Breast epithelium (tissue), 4 donors: ENCODE results near the gene ZRANB1. TPM values are rescaled to one million over a fixed set of nuclear protein-coding genes. Genes with fewer than 3 reads are reported as not detected.

Experiments used
- DNase-seq, 2 donors: peaks; one replicate each; pipeline ENCODE4 v3.0.0-alpha.2; 2019; ENCODE audit warnings: low spot score in 2 of 2
- H3K27ac ChIP-seq, 2 donors: fragments of 200-600 bp; sonication (generic) in 1 of 2; one replicate each; pipeline ENCODE4 v1.5.1; 2016 to 2019; ENCODE audit warnings: mild to moderate bottlenecking in 1 of 2
- H3K27me3 ChIP-seq, 2 donors: fragments of 200-600 bp; sonication (generic) in 1 of 2; one replicate each; pipeline versions ENCODE4 v1.5.1 to v1.6.0; 2017 to 2019; ENCODE audit warnings: control low read depth in 1 of 2, mild to moderate bottlenecking in 1 of 2
- H3K36me3 ChIP-seq: fragments of 200-600 bp; one replicate; pipeline ENCODE4 v1.5.1; 2019
- H3K4me1 ChIP-seq, 2 donors: fragments of 200-600 bp; sonication (generic); one replicate each; pipeline ENCODE4 v1.5.1; 2016 to 2019; ENCODE audit warnings: control low read depth in 1 of 2
- H3K4me3 ChIP-seq, 3 donors: fragments of 200-600 bp; sonication (generic); 1 replicate in 2 of 3; 2 replicates in 1 of 3; pipeline ENCODE4 v1.5.1; 2016 to 2019; ENCODE audit warnings: mild to moderate bottlenecking in 3 of 3, moderate library complexity in 2 of 3
- H3K9me3 ChIP-seq, 2 donors: fragments of 200-600 bp; sonication (generic) in 1 of 2; one replicate each; pipeline ENCODE4 v1.5.1; 2016 to 2019; ENCODE audit warnings: control low read depth in 1 of 2
- CTCF ChIP-seq, 3 donors: fragments of 450-650 bp; IDR thresholded peaks; one replicate each; pipeline ENCODE4 v1.5.1; 2016 to 2017; ENCODE audit warnings: antibody characterized with exemption in 3 of 3, mild to moderate bottlenecking in 3 of 3, moderate library complexity in 3 of 3
- POLR2AphosphoS5 ChIP-seq, 3 donors: sonication (generic); formaldehyde crosslinking; IDR thresholded peaks; one replicate each; pipeline ENCODE4 v1.6.1; 2017; ENCODE audit warnings: antibody characterized with exemption in 3 of 3
- intact Hi-C: fragments of 100-400 bp; cut with DNase I; formaldehyde crosslinking; loops from one replicate; pipeline ENCODE4 v1.15.1; 2023; ENCODE audit warnings: low total_unique reads
- total RNA-seq, 3 donors: library from RNA; depleted of rRNA; stranded (reverse); fragments of >200 nt; gene quantifications; one replicate each; pipeline ENCODE4 v1.1.0, GENCODE V29; 2016

The ZRANB1 gene
- total RNA-seq, 3 donors from 2014 or later: 32.4 to 37.4 (median 35.1) TPM

- H3K4me1 ChIP-seq: peaks cover 4% of the 10 kb centered on the region in 2 donors
- H3K27ac ChIP-seq: peak overlapping the region in 1 of 2 donors; percentile 29
- H3K27me3 ChIP-seq: no peaks in the 10 kb centered on the region
- TF ChIP-seq CTCF (IDR thresholded peaks at IDR 0.05) (no peak), POLR2AphosphoS5 (IDR thresholded peaks at IDR 0.05) (peak in 1 of 3 donors; percentile 28)
- no peaks in the 10 kb centered on the region for H3K36me3 ChIP-seq
- DNase-seq: peak in 1 of 2 donors; percentile 55
- no peak overlapping the region for H3K4me3 ChIP-seq
- no peaks in the 10 kb centered on the region for H3K9me3 ChIP-seq
- intact Hi-C loops: no loop called here
Observed at GRCh38 chr10:125037145-125037877, 95.4 kb downstream of the ZRANB1 start.

Other genes with a start within 250 kb of the ZRANB1 start
- 10 to 100 TPM; 17.0 to 39.7 (median 22.8) TPM for gene FAM53B, start 197.7 kb upstream of the ZRANB1 start, total RNA-seq
- gene EEF1AKMT2, start 150.2 kb upstream of the ZRANB1 start, total RNA-seq: 10 to 100 TPM; 14.1 to 23.6 (median 23.2) TPM
- gene ABRAXAS2, start 140.3 kb upstream of the ZRANB1 start, total RNA-seq: 10 to 100 TPM; 11.4 to 13.9 (median 13.4) TPM
- 10 to 100 TPM; 53.1 to 91.2 (median 65.9) TPM for gene CTBP2, start 218.4 kb downstream of the ZRANB1 start, total RNA-seq